Left ventricle myocardium inferior (tissue), 1 donor: Measurements from ENCODE around the gene FTCD. TPM values are rescaled to one million over a fixed set of nuclear protein-coding genes. Genes with fewer than 3 reads are reported as not detected.
"Not testable (repeated sequence)": the region's sequence is repeated elsewhere in the genome, so short reads cannot be mapped to it uniquely, and the experiment has no call there.

ENCODE experiments used
- DNase-seq: peaks from one replicate; pipeline ENCODE4 v3.0.0-alpha.2; 2020
- H3K27ac ChIP-seq: fragments of 200-600 bp; replicated peaks from 2 replicates; pipeline ENCODE4 v1.8.0; 2021
- H3K27me3 ChIP-seq: fragments of 200-600 bp; 2 replicates; pipeline ENCODE4 v1.8.0; 2021; ENCODE audit warnings: low read depth
- H3K36me3 ChIP-seq: fragments of 200-600 bp; 2 replicates; pipeline ENCODE4 v1.8.0; 2021
- H3K4me1 ChIP-seq: fragments of 200-600 bp; 2 replicates; pipeline ENCODE4 v1.8.0; 2021
- H3K4me3 ChIP-seq: fragments of 200-600 bp; 2 replicates; pipeline ENCODE4 v1.8.0; 2021; ENCODE audit warnings: mild to moderate bottlenecking, moderate library complexity
- H3K9me3 ChIP-seq: fragments of 200-600 bp; replicated peaks from 2 replicates; pipeline ENCODE4 v1.8.0; 2021
- intact Hi-C: fragments of 100-400 bp; cut with micrococcal nuclease; formaldehyde crosslinking; loops from one replicate; pipeline ENCODE4 v1.11.0; 2022
- total RNA-seq: library from RNA; stranded (reverse); fragmentation: NEBNext Ultra II Directional; extraction: Animal tissue kit (Norgen Biotek cat#: 25700); gene quantifications from one replicate; pipeline ENCODE4 v1.2.1, GENCODE V29; 2021
- TF ChIP-seq, protein P1 (sequence below): fragments of 200-600 bp; IDR thresholded peaks from 2 replicates; pipeline ENCODE4 v1.8.0; 2021; ENCODE audit warnings: antibody characterized with exemption, mild to moderate bottlenecking, borderline replicate concordance
- donor health status: DM: no; HTN: yes; CAD: no; lungs with severe emphysema.

Gene FTCD
- total RNA-seq, 1 donor from 2014 or later: 2.2 TPM

DNA sequence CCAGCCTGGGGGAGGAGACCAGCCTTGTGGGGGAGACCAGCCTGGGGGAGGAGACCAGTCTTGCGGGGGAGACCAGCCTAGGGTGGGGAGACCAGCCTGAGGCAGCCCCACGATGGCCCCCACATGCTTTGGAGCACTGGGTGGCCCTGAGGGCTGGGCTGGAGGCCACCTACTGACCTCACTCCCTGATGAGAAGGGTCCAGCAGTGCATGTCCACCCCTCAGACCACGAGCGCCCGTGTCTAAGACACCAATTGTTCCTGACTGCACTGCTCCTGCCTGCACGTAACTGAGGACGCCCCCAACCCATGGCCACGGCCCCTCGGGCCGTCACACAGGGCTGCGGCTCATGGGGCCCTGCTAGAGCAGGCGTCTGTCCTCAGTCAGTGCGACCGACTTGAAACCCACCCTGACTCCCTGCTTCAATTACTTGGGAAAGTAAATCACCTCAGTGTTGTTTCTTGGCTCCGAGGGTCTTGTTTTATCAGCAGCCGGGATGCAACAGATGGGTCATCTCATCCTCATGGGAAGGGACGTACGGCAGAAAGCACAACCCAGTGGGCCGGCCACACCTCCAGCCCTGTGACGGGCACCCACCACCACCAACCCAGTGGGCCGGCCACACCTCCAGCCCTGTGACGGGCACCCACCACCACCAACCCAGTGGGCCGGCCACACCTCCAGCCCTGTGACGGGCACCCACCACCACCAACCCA, 28.7 kb upstream of the FTCD start, which contains the start of gene SPATC1L:
TSS of gene SPATC1L (minus strand) at position 550 of the 715 bp plus-strand sequence. CDS start 1,643 bp downstream, outside the sequence.
- Histone ChIP-seq H3K9me3 (no peaks in the 10 kb centered on the region), H3K36me3 (no peaks in the 10 kb centered on the region), H3K27me3 (no peaks in the 10 kb centered on the region), H3K4me1 (peaks cover 47% of the 10 kb centered on the region), H3K27ac (peak within 1 kb of the TSS; percentile 94), H3K4me3 (peak within 1 kb of the TSS; percentile 89)
- TF ChIP-seq, protein P1, sequence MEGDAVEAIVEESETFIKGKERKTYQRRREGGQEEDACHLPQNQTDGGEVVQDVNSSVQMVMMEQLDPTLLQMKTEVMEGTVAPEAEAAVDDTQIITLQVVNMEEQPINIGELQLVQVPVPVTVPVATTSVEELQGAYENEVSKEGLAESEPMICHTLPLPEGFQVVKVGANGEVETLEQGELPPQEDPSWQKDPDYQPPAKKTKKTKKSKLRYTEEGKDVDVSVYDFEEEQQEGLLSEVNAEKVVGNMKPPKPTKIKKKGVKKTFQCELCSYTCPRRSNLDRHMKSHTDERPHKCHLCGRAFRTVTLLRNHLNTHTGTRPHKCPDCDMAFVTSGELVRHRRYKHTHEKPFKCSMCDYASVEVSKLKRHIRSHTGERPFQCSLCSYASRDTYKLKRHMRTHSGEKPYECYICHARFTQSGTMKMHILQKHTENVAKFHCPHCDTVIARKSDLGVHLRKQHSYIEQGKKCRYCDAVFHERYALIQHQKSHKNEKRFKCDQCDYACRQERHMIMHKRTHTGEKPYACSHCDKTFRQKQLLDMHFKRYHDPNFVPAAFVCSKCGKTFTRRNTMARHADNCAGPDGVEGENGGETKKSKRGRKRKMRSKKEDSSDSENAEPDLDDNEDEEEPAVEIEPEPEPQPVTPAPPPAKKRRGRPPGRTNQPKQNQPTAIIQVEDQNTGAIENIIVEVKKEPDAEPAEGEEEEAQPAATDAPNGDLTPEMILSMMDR: no peak
- intact Hi-C loops: no loop called here
- peak; percentile 71 for DNase-seq

DNA sequence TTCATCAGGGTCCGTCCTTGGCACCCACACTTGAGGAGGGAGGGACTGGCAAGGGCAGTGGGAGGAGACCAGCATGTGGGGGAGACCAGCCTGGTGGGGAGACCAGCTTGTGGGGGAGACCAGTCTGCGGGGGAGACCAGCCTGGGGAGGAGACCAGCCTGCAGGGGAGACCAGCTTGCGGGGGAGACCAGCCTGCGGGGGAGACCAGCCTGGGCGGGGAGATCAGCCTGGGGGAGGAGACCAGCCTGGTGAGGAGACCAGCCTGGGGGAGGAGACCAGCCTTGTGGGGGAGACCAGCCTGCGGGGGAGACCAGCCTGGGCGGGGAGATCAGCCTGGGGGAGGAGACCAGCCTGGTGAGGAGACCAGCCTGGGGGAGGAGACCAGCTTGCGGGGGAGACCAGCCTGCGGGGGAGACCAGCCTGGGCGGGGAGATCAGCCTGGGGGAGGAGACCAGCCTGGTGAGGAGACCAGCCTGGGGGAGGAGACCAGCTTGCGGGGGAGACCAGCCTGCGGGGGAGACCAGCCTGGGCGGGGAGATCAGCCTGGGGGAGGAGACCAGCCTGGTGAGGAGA, 28.0 kb upstream of the FTCD start:
- peak overlapping the region; percentile 89 for H3K4me3 ChIP-seq
- intact Hi-C loops: not testable (repeated sequence)

DNA sequence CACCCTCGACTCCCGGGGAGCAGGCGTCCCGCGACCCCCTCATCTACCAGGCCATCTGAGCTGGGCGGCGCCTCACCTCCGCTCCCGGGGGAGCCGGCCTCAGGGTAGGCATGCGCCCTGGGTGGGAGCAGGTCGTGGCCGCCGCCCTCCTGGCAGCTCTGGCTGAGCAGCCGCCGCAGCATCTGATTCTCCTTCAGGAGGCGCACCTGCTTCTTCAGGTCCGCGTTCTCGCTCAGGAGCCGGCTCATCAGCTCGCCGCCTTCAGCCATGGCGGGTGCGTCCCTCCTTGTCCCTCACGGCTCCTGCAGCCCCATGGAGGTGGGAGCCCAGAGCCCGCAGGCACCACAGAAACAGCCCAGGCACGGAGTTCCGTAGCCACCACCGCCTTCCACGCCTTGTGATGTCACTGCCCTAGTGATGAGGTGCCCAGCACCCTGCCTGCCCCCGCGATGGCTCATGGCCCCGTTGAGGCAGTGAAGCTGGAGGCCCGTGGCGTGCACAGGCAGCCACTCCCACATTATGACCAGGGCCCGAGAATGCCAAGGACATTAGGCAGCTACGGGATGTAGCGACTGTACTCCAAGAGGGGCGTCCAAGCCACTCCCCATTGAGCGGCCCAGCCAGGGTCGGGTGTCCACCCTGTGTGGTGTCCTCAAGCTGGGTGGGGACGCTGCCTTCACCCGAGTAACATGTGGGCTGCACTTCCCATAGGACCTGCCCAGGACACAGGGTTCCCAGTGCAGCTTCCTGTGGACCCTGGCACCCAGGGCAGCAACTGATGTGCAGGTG, 27.4 kb upstream of the FTCD start:
- Histone ChIP-seq H3K4me3 (no peak overlapping the region), H3K27me3 (no peaks in the 10 kb centered on the region), H3K4me1 (peaks cover 34% of the 10 kb centered on the region), H3K36me3 (no peaks in the 10 kb centered on the region), H3K9me3 (no peaks in the 10 kb centered on the region), H3K27ac (peak overlapping the region; percentile 60)
- TF ChIP-seq, protein P1: no peak
- DNase-seq: peak; percentile 42
- intact Hi-C loops: no loop called here

More for the DNA sequence above, 28.0 kb upstream of the FTCD start:
- peak overlapping the region; percentile 60 for H3K27ac ChIP-seq
- H3K27me3 ChIP-seq, DNase-seq, H3K36me3 ChIP-seq, H3K9me3 ChIP-seq: not testable (repeated sequence)
- H3K4me1 ChIP-seq: peaks cover 40% of the 10 kb centered on the region

DNA sequence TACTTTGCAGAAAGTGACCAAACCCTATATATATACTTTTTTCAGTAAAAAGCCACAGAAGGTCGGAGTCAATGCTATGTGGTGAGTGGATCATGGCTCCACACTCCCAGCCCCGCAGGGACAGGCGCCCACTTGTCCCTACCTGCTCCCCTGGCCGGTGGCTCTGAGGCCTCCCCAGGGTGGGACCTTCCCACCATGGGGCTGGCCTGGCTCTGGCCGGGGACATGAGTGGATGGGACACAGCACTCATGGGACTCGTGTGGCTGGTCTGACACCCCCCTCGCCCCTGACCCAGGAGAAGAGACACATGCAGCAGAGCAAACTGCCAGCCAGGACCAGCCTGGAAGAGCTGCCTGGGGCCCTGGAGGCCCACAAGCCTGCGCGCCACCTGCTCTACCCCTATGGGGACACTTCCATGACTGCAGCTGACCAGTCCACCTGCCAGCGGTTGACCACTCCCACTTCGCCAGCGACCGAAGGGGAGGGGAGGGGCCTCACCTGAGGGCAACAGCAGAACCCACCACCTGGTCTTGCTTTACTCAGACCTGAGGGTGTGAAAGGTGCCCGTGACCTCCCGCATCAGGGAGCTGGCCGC, 26.7 kb upstream of the FTCD start:
- Histone ChIP-seq H3K27me3 (no peaks in the 10 kb centered on the region), H3K4me1 (peaks cover 27% of the 10 kb centered on the region), H3K36me3 (no peaks in the 10 kb centered on the region), H3K4me3 (no peak overlapping the region), H3K27ac (peak overlapping the region; percentile 60), H3K9me3 (no peaks in the 10 kb centered on the region)
- intact Hi-C loops: no loop called here
- TF ChIP-seq, protein P1: no peak
- no peak for DNase-seq

DNA sequence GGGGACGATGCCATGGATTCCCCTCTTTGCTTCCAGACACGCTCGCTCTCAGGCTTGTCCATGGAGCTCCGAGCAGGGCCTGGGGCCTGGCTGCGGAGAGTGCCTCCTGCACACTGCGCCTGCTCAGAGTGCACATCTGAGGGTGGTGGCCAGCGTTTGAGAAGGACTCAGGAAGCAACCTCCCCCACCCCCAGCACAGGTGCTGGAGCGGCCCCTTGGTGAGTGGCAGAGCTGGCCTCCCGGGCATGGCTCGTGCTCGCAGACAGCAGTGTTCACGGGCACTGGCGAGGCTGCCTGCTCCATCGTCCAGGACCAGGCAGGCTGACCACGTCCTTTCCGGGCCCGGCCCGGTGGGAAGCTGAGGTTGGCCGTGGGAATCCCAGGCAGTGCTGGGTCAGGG, 26.1 kb upstream of the FTCD start:
- intact Hi-C loops: no loop called here
- H3K36me3 ChIP-seq: no peaks in the 10 kb centered on the region
- DNase-seq: no peak
- no peak overlapping the region for H3K4me3 ChIP-seq
- TF ChIP-seq, protein P1: no peak
- no peaks in the 10 kb centered on the region for H3K27me3 ChIP-seq
- peaks cover 5% of the 10 kb centered on the region for H3K9me3 ChIP-seq
- H3K27ac ChIP-seq: no peak overlapping the region
- peaks cover 26% of the 10 kb centered on the region for H3K4me1 ChIP-seq
